NCI-H1092 (cell line): Measurements from ENCODE around the gene SEMA5A.

Experiments
- DNase-seq: peaks from one replicate; lab custom pipeline; 2025; lab: John Stamatoyannopoulos, UW

SEMA5A gene

DNA sequence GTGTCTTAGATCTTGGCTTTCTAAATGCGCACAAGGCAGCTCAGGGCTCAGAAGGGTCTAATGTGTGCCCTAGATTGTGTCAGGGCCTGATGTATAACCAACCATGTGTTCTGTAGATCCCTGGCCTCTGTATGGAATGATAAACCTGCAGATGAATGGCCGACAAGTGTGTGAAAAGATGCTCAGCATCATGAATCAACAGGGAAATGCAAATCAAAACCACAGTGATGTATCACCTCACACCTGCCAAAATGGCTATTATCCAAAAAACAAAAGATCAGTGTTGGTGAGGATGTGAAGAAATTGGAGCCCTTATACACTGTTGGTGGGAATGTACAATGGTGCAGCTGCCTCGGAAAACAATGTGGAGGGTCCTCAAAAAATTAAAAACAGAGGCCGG, 489.8 kb downstream of the SEMA5A start:
- no peak for DNase-seq

DNA sequence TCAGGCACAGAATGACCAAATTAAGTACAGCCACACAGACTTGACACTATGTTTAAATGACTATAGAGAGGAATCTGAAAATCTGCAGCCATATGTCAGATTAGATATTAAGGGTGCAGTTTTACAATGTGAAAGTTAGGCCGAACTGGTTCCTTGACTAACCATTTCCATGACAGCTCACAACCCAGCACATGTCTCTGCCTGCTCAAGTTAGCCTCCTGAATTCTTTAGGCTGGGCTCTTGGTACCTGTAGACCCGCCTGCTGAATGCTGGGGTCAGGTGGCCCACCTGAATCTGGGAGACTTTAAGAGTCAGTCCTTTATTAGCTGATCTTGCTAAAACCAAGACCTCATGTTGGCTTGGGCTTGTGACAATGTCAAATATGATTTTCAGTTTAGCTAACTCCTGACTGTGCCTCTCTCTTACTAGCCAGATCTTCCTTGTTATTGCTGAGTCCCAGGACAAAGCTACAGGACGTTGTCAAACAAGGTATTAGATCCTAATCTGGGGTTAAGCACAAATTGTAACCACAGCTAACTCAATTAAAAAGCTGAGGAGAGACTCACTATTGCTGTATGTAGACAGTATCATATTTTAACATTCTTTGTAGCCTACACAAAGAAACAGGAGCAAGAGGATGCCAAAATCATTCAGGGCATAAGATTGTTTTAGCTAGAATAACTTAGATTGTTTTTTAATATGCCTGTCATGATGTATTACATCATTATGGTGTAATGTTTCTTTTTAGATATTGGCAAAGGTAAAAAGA, 490.9 kb downstream of the SEMA5A start:
- no peak for DNase-seq

DNA sequence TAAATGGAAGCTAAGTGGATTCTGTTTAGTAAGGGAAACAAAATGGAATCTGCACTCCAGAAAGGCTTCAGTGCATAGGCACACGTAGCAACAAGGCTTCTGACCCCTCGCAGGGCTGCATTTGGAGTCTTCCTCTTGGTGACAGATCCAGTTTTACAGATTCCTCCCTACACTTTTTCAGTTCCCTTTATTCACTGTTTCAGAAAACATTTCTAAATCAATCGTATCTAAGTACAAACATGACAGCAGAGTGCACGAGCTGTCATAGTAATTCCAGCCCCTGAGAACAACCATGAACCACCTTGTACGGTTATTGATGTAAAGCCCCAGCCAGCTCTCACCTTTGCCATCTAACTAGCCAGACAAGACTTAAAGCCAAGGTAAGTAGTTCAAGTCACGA, 491.6 kb downstream of the SEMA5A start:
- no peak for DNase-seq

- DNase-seq = no peak
Observed at GRCh38 chr5:9052421-9052820, 493.5 kb downstream of the SEMA5A start.

DNA sequence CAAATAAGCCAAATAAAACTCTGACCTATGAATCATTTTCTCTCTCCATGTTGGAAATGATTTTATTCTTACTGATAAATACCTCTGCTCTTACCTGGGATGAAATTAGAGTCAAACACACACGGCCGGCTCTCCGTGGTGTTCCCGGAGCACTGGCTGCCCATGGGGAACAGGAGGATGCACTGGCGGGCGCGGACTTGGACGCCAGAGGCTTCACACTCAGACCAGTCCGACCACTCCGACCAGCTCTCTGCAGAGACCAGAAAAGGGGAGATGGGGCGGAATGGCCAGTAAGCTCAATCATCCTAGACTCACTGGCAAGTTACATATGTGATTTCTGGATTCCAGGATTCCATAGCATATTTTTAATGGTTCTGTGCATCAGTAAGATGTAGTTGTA, 494.1 kb downstream of the SEMA5A start:
- DNase-seq = no peak

GRCh38 chr5:9047932-9048331, 497.9 kb downstream of the SEMA5A start:
- no peak for DNase-seq

DNA sequence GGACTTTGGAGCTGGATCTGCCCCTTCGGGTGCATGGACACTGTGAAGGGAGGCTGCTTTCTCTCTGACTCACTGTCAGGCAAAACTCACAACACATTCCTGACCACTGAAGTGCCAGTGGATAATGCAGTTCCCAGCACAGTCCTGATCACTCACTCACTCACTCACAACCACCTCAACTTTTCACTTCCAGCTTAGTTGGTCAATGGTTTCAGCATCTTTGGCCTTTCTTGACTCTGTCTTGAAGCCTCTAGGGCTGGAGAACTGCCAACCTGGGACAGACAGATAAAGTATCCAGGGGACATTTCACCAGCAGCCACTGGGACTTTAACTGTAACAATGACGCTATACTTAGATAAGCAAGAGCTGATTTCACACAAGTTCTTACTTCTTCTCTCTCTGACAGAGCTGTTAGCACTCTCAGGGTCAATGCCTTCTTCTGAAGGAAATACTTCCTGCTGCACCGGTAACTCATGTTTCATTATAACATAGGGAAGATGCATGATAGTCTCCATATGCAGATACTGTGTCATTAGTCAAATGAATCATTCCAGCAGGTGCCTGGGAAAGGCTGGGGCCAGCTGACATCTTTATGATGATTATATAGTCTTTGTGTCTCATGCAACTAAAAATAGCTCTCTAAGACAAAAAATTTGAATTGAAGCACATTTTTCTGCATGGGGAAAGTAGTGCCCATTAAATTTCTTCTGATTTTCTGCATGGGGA, 499.0 kb downstream of the SEMA5A start:
- DNase-seq = no peak

DNA sequence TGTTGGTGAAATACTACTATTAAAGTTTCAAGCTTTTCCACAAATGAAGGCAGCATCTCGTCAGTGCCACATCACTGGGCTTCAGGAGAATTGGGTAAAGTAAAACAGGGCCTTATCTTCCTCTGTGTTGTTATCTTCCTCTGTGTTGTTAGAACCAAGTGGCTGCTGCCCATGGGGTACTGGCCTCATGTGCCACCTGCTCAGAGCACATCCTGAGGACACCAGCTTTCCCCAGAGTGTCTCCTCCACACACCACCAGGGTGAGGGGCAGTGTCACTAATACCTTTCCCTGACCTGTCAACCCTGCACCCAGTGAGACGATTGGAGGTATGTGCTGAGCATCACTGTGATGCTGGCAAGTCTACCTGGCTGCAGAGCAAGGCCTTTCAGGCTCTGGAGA, 499.9 kb downstream of the SEMA5A start:
- no peak for DNase-seq

DNA sequence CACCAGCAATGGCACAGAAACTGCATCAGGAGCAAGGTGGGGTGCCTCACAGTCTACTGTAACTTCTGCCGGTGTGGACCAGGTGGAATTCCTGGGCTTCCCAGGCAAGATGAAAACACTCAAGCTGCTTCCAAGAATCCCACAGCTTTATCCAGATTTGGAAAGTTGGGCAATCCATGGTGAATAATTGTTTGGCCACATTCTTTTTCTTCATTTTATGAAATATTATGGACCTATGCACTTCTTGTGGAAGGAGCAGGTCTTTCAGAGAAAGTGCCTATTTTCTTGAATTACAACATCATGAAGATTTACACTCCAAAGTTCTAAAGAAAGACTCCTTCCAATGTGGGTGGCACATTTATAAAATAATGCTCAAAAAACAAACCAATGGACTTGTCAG, 503.6 kb downstream of the SEMA5A start:
- no peak for DNase-seq

DNA sequence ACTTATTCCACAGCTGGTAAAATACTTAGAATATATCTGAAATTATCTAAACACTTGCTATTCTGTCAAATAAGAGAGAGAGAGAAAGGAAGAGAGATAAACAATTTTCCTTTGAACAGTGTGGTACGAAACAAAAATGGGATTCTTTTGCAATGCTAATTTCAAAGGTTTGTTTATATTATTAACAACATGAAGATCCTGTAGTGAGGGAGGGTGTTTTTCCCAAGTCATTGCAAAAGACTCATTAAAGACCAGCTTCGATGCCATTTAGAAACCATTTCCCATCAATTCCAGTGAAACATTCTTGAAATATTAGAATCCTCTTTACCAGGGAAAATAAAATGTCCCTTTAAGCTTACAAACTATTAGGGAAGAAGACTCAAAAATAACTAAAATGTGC, 505.4 kb downstream of the SEMA5A start:
- DNase-seq = no peak

- DNase-seq = no peak
Observed at GRCh38 chr5:9037048-9037447, 508.8 kb downstream of the SEMA5A start.

- DNase-seq = no peak
Observed at GRCh38 chr5:9035346-9035745, 510.5 kb downstream of the SEMA5A start.

DNA sequence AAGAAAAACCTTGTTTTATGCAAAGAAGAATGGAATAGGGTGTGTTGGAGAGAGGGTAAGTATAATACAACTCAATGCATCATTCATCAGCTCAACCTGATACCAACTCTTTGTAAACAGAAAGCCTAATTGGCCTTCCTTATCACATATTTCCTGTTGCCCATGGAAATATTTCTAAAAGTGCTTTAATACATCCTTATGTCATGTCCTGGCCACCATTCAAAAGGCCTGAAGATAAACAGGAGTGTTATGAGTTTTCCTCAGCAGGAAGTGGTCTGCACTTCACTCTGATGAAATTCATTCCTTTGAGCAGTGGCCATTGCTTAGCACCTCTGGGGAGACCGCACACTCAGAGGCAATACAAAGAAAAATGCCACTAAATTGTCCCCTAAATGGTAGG, 511.2 kb downstream of the SEMA5A start:
- no peak for DNase-seq

- no peak for DNase-seq
Observed at GRCh38 chr5:9033524-9033923, 512.4 kb downstream of the SEMA5A start.

DNA sequence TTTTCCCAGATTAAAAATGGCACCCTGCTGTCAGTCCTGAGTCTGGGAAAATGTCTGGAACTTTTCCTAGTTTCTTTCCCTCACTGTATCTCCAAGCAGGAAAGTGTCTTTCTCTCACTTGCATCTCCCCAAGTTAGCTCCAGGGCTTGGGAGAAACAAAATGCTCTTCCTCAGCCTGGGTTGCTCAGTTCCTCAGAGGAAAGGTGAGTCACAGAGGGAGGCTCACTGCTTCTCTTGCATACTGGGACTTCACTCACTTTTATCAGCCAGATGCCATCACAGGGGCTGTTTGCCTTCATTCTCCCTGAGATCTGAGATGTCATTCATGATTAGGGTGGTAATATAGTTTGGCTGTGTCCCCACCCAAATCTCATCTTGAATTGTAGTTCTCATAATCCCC, 519.9 kb downstream of the SEMA5A start:
- DNase-seq = no peak

- DNase-seq = no peak
Observed at GRCh38 chr5:9020996-9021395, 524.9 kb downstream of the SEMA5A start.

GRCh38 chr5:9015937-9016270, 530.0 kb downstream of the SEMA5A start:
- no peak for DNase-seq

DNA sequence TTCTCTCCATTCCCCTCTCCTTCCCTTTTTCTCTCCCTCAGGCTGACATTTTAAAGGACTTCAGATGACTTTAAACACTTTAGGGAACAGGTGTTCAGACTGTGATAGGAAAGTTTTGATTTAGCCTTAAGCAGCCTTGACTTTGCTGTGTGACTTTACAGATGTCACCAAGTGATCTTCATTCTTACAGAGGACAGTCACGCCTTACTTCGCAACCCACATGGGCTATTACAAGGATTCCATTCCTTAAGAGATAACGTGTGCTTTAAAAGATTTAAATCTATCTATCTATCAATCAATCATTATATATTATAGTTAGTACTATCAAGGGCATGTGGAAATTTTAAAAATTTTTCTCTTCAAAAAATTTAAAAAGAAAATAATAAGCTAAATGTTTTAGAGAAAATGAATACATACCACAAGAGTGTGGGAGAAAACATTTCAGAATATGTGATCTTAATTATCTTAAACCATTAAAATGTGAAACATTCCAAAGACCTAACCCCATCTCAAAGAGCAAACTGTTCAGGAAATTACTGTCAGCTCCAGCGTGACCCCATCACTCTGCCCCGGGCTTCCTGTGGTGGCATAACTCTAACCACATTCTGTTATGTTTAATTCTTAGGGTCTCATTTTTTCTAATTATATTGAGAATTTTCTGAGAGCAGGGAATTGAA, 530.5 kb downstream of the SEMA5A start:
- no peak for DNase-seq

DNA sequence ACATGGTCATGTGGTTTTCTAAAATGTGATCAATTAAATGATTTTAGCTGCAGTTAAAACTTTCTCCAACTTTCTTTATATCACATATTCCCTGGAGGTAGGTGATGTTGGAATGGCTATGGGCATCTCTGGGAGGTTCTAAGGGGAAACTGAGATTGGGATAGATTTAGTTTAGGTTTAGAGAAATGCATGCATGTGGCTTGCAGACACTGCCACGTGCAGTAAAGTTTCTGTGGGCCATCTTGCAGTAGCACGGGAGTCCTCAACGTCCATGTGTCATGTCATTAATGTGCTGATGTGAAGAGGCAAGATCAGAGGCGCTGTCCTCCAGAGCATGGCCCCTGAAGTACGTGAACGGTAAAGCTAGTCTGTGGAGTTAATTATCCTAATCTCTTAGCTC, 532.7 kb downstream of the SEMA5A start:
- DNase-seq = no peak

GRCh38 chr5:9009931-9010651, 535.8 kb downstream of the SEMA5A start:
- no peak for DNase-seq

DNA sequence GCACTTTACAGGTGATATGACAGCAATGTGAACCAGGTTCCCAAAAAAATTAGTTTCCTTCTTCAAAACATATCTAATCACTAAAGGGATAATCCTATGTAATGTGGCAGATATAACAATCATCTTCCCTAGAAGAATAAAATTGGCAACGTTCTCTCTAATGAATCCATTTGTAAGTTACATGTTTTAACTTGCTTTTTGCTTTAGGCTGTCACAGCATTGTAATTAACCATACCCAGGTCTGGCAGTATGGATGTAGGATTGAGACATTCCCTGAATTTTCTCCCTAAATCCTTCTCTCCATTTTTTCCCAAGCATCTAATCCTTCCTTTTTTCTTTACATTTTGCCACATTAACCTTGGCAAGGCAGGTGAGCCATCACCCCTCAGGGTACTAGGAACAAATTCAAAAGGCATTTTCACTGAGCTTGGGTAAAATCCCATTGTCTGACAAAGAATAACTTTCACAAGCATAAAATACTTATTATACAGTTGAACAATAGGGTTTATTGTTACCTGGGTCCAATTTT, 548.3 kb downstream of the SEMA5A start:
- DNase-seq = no peak

- no peak for DNase-seq
Observed at GRCh38 chr5:8993031-8993430, 552.8 kb downstream of the SEMA5A start.
